Hepatocyte (in vitro differentiated cells): Measurements from ENCODE around the gene BGN.

Source experiments
- CTCF ChIP-seq: fragments of 200-600 bp; sonication (generic); IDR thresholded peaks from 2 replicates; pipeline ENCODE4 v1.5.1; 2016; ENCODE audit warnings: antibody characterized with exemption, mild to moderate bottlenecking; ENCODE audit not compliant: poor library complexity
- EZH2 ChIP-seq: fragments of 200-600 bp; sonication (generic); IDR thresholded peaks from 2 replicates; pipeline ENCODE4 v1.6.1; 2016; ENCODE audit warnings: antibody characterized with exemption, mild to moderate bottlenecking, borderline replicate concordance
- EZH2phosphoT487 ChIP-seq: fragments of 200-600 bp; sonication (generic); IDR thresholded peaks from one replicate; pipeline ENCODE4 v1.6.1; 2018; ENCODE audit warnings: antibody characterized with exemption, mild to moderate bottlenecking, low read depth, moderate library complexity; ENCODE audit not compliant: unreplicated experiment, severe bottlenecking

- TF ChIP-seq CTCF: no peak
- no peak for TF ChIP-seq EZH2phosphoT487
- TF ChIP-seq EZH2: no peak
Measured at GRCh38 chrX:153456161-153456560, 38.6 kb upstream of the BGN start.
